Mammary epithelial cell (primary cell): ENCODE measurements around the gene FSCN2.

Experiments used
- EZH2 ChIP-seq: IDR thresholded peaks from 2 replicates; pipeline ENCODE4 v1.6.1; 2012; ENCODE audit warnings: low read length, inconsistent platforms, borderline replicate concordance
- TF ChIP-seq, protein P1 (sequence below), 2 donors: IDR thresholded peaks in 1 of 2; conservative IDR thresholded peaks in 1 of 2; 2 replicates each; pipeline ENCODE4 v1.5.1; 2011 to 2012; ENCODE audit warnings: inconsistent platforms in 2 of 2, low read length in 2 of 2, mild to moderate bottlenecking in 2 of 2, control low read depth in 1 of 2, low read depth in 1 of 2; ENCODE audit not compliant: insufficient read depth in 1 of 2; ENCODE audit errors: extremely low read depth in 1 of 2

DNA sequence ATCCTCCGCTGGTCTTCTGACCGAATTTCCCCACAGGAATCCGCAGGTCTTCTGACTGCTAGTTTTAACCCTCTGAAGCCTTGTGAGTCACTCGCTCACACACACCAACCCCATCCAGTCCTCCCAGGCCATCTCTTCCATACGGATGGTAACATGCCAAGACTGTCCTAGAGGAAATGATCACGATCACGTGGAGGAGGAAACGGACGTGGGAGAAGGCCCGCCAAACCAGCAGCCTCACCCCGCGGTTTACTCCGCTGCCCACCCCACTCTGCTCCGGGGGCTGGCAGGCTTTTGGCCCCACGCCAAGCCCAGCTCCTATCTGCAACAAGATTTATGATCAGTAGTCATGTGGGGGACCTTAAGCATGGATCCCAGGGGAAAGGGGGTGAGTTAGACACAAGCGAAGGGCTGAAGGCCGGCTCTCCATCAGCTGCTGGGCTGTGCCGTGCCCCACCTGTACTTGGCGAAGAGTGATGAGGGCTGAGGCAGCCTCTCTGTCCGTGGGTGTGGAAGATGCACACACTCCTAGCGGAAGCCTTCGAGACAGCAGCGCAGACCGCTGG is 25.5 kb downstream of the FSCN2 start:
- TF ChIP-seq, protein P1, sequence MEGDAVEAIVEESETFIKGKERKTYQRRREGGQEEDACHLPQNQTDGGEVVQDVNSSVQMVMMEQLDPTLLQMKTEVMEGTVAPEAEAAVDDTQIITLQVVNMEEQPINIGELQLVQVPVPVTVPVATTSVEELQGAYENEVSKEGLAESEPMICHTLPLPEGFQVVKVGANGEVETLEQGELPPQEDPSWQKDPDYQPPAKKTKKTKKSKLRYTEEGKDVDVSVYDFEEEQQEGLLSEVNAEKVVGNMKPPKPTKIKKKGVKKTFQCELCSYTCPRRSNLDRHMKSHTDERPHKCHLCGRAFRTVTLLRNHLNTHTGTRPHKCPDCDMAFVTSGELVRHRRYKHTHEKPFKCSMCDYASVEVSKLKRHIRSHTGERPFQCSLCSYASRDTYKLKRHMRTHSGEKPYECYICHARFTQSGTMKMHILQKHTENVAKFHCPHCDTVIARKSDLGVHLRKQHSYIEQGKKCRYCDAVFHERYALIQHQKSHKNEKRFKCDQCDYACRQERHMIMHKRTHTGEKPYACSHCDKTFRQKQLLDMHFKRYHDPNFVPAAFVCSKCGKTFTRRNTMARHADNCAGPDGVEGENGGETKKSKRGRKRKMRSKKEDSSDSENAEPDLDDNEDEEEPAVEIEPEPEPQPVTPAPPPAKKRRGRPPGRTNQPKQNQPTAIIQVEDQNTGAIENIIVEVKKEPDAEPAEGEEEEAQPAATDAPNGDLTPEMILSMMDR (conservative IDR thresholded peaks at IDR 0.05 in 1 of 2, IDR thresholded peaks at IDR 0.05 in 1 of 2; ENCODE audit: extremely low read depth in 1 of 2, insufficient read depth in 1 of 2, low read depth in 1 of 2, low read length in 2 of 2), result no peak
- TF ChIP-seq EZH2, result no peak
